ENCODE measurements around the gene RBM6. TPM values are rescaled to one million over a fixed set of nuclear protein-coding genes. Genes with fewer than 3 reads are reported as not detected.
A peak's percentile ranks its signal among the peaks of the same experiment; 100 is the strongest.
"Not testable (repeated sequence)": the region's sequence is repeated elsewhere in the genome, so short reads cannot be mapped to it uniquely, and the experiment has no call there.

RBM6 gene
- total RNA-seq, 1 experiment from 2014 or later: 72.0 TPM

DNA sequence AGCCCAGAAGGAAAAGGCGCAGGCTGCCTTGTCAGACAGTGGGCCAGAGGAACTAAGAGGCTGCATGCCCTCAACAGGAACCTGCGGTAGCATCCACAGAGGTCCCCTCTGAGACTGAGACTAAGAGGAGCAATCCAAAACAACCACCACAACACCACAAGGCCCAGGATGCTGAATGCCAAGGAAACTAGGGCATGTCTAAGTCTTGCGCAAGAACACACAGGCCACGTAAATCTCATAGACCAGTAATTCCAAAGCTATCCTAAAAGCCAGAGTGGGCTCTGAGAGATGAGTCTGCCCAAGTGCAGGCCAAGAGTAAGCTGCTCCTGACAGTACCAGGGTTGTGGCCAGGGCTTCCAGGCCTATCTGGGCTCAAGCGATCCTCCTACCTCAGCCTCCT, 23.3 kb upstream of the RBM6 start:
- ChIA-PET POLR2A (ENCODE audit: unreplicated experiment) (no interaction called here), CTCF (no interaction called here)
- H4K20me1 ChIP-seq (ENCODE audit: insufficient read depth): no peaks in the 10 kb centered on the region
- no peaks in the 10 kb centered on the region for H3K79me2 ChIP-seq (ENCODE audit: low read depth)
- intact Hi-C loops (cut with micrococcal nuclease; ENCODE audit: unreplicated experiment): no loop called here
- H3K9me2 ChIP-seq (ENCODE audit: insufficient read depth): no peaks in the 10 kb centered on the region
- H3K9me3 ChIP-seq (ENCODE audit: insufficient read depth, low read depth): no peaks in the 10 kb centered on the region
- H3K4me2 ChIP-seq: no peak overlapping the region
- H3K27ac ChIP-seq: no peak overlapping the region
- no peaks in the 10 kb centered on the region for H3F3A ChIP-seq (ENCODE audit: insufficient read depth, low read depth)
- no peak overlapping the region for H2AFZ ChIP-seq
- no peaks in the 10 kb centered on the region for H3K36me3 ChIP-seq (ENCODE audit: low read depth)
- TF ChIP-seq EZH2 (IDR thresholded peaks at IDR 0.05; ENCODE audit: low read depth): no peak
- TF ChIP-seq, protein P1, sequence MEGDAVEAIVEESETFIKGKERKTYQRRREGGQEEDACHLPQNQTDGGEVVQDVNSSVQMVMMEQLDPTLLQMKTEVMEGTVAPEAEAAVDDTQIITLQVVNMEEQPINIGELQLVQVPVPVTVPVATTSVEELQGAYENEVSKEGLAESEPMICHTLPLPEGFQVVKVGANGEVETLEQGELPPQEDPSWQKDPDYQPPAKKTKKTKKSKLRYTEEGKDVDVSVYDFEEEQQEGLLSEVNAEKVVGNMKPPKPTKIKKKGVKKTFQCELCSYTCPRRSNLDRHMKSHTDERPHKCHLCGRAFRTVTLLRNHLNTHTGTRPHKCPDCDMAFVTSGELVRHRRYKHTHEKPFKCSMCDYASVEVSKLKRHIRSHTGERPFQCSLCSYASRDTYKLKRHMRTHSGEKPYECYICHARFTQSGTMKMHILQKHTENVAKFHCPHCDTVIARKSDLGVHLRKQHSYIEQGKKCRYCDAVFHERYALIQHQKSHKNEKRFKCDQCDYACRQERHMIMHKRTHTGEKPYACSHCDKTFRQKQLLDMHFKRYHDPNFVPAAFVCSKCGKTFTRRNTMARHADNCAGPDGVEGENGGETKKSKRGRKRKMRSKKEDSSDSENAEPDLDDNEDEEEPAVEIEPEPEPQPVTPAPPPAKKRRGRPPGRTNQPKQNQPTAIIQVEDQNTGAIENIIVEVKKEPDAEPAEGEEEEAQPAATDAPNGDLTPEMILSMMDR (conservative IDR thresholded peaks at IDR 0.05): no peak
- DNase-seq: no peak
- no peaks in the 10 kb centered on the region for H3K4me1 ChIP-seq (replicated peaks; ENCODE audit: insufficient read depth)
- H3K27me3 ChIP-seq (ENCODE audit: insufficient read depth, low read depth): no peaks in the 10 kb centered on the region
- no peak overlapping the region for H3K4me3 ChIP-seq
- BruUV-seq (replicated peaks): no TSS peak

DNA sequence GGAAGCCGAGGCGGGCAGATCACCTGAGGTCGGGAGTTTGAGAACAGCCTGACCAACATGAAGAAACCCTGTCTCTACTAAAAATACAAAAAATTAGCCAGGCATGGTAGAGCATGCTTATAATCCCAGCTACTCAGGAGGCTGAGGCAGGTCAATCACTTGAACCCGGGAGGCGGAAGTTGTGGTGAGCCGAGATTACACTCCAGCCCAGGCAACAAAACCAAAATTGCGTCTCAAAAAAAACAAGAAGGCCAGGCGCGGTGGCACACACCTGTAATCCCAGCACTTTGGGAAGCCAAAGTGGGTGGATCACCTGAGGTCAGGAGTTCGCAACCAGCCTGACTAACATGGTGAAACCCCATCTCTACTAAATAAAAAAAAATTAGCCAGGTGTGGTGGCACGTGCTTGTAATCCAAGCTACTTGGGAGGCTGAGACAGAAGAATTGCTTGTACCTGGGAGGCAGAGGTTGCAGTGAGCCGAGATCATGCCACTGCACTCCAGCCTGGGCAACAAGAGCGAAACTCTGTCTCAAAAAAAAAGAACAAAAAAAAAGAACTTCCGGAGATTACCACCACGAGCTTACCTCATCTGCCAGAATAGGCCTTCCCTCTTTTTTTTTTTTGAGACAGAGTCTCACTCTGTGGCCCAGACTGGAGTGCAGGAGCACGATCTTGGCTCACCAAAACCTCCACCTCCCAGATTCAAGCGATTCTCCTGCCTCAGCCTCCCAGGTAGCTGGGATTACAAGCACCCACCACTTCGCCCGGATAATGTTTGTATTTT, 22.0 kb upstream of the RBM6 start:
- H3K79me2 ChIP-seq (ENCODE audit: low read depth); H3K27me3 ChIP-seq (ENCODE audit: insufficient read depth, low read depth); BruUV-seq (replicated peaks); H4K20me1 ChIP-seq (ENCODE audit: insufficient read depth); H3K36me3 ChIP-seq (ENCODE audit: low read depth); H3F3A ChIP-seq (ENCODE audit: insufficient read depth, low read depth); H3K9me2 ChIP-seq (ENCODE audit: insufficient read depth); H3K4me1 ChIP-seq (replicated peaks; ENCODE audit: insufficient read depth); H2AFZ ChIP-seq; H3K4me3 ChIP-seq; H3K4me2 ChIP-seq; H3K9me3 ChIP-seq (ENCODE audit: insufficient read depth, low read depth); POLR2A ChIA-PET (ENCODE audit: unreplicated experiment); CTCF ChIA-PET; intact Hi-C loops (cut with micrococcal nuclease; ENCODE audit: unreplicated experiment); DNase-seq; H3K27ac ChIP-seq: not testable (repeated sequence)

GRCh38 chr3:49924683-49925082, 15.3 kb upstream of the RBM6 start:
- no peaks in the 10 kb centered on the region for H3F3A ChIP-seq (ENCODE audit: insufficient read depth, low read depth)
- intact Hi-C loops (cut with micrococcal nuclease; ENCODE audit: unreplicated experiment): no loop called here
- H2AFZ ChIP-seq: no peak overlapping the region
- TF ChIP-seq EZH2 (IDR thresholded peaks at IDR 0.05; ENCODE audit: low read depth): no peak
- TF ChIP-seq, protein P1 (conservative IDR thresholded peaks at IDR 0.05): no peak
- H3K79me2 ChIP-seq (ENCODE audit: low read depth): no peaks in the 10 kb centered on the region
- H3K27ac ChIP-seq: no peak overlapping the region
- DNase-seq: peak; percentile 19 to 47
- H3K4me1 ChIP-seq (replicated peaks; ENCODE audit: insufficient read depth): peaks cover 13% of the 10 kb centered on the region
- H3K4me3 ChIP-seq: no peak overlapping the region
- no peaks in the 10 kb centered on the region for H3K36me3 ChIP-seq (ENCODE audit: low read depth)
- H3K9me2 ChIP-seq (ENCODE audit: insufficient read depth): no peaks in the 10 kb centered on the region
- no peaks in the 10 kb centered on the region for H4K20me1 ChIP-seq (ENCODE audit: insufficient read depth)
- no peaks in the 10 kb centered on the region for H3K27me3 ChIP-seq (ENCODE audit: insufficient read depth, low read depth)
- POLR2A ChIA-PET (ENCODE audit: unreplicated experiment): interaction anchor here (0.6 kb wide), 1 partner anchor 16 kb away, joined by 3 read pairs; no protein-coding TSS in a partner anchor
- no peaks in the 10 kb centered on the region for H3K9me3 ChIP-seq (ENCODE audit: insufficient read depth, low read depth)
- no TSS peak for BruUV-seq (replicated peaks)
- CTCF ChIA-PET: no interaction called here
- no peak overlapping the region for H3K4me2 ChIP-seq

- TF ChIP-seq, protein P1 (conservative IDR thresholded peaks at IDR 0.05): no peak
- H3K4me2 ChIP-seq: no peak overlapping the region
- ChIA-PET POLR2A (ENCODE audit: unreplicated experiment) (interaction anchor here (0.6 kb wide), 1 partner anchor 17 kb away, joined by 3 read pairs; no protein-coding TSS in a partner anchor), CTCF (no interaction called here)
- BruUV-seq (replicated peaks): no TSS peak
- no peaks in the 10 kb centered on the region for H3K27me3 ChIP-seq (ENCODE audit: insufficient read depth, low read depth)
- no peak overlapping the region for H3K27ac ChIP-seq
- no peak overlapping the region for H3K4me3 ChIP-seq
- H3K36me3 ChIP-seq (ENCODE audit: low read depth): no peaks in the 10 kb centered on the region
- no peak overlapping the region for H2AFZ ChIP-seq
- no peaks in the 10 kb centered on the region for H3F3A ChIP-seq (ENCODE audit: insufficient read depth, low read depth)
- peaks cover 13% of the 10 kb centered on the region for H3K4me1 ChIP-seq (replicated peaks; ENCODE audit: insufficient read depth)
- no peaks in the 10 kb centered on the region for H3K79me2 ChIP-seq (ENCODE audit: low read depth)
- intact Hi-C loops (cut with micrococcal nuclease; ENCODE audit: unreplicated experiment): no loop called here
- H3K9me2 ChIP-seq (ENCODE audit: insufficient read depth): no peaks in the 10 kb centered on the region
- no peaks in the 10 kb centered on the region for H3K9me3 ChIP-seq (ENCODE audit: insufficient read depth, low read depth)
- no peak for DNase-seq
- no peaks in the 10 kb centered on the region for H4K20me1 ChIP-seq (ENCODE audit: insufficient read depth)
These were observed 14.5 kb upstream of the RBM6 start for GRCh38 chr3:49925485-49925884.

All from PC-9 (cell line).